Endothelial cell of umbilical vein (primary cell): ENCODE results near the gene SSPN.

Experiments
- MAX ChIP-seq: IDR thresholded peaks from 2 replicates; pipeline ENCODE4 v1.6.1; 2011; ENCODE audit not compliant: insufficient read depth, insufficient read length
- MYC ChIP-seq: IDR thresholded peaks from one replicate; pipeline ENCODE4 v1.6.1; 2011; ENCODE audit warnings: mild to moderate bottlenecking, low read depth, low read length
- POLR2A ChIP-seq: IDR thresholded peaks from 2 replicates; pipeline ENCODE4 v1.6.1; 2012; ENCODE audit warnings: low read depth, mild to moderate bottlenecking, control low read depth, low read length
- POLR2AphosphoS5 ChIP-seq: IDR thresholded peaks from 2 replicates; pipeline ENCODE4 v1.6.1; 2012; ENCODE audit warnings: low read depth, mild to moderate bottlenecking, control low read depth, low read length, moderate library complexity; ENCODE audit not compliant: insufficient read depth
- TF ChIP-seq, protein P1 (sequence below), 2 donors: IDR thresholded peaks; 1 replicate in 1 of 2; 2 replicates in 1 of 2; pipeline ENCODE4 v1.5.1; 2011; ENCODE audit warnings: low read length in 2 of 2, mild to moderate bottlenecking in 2 of 2, moderate library complexity in 2 of 2, control low read depth in 1 of 2, inconsistent platforms in 1 of 2, low read depth in 1 of 2; ENCODE audit not compliant: insufficient read depth in 1 of 2; ENCODE audit errors: extremely low read depth in 1 of 2

DNA sequence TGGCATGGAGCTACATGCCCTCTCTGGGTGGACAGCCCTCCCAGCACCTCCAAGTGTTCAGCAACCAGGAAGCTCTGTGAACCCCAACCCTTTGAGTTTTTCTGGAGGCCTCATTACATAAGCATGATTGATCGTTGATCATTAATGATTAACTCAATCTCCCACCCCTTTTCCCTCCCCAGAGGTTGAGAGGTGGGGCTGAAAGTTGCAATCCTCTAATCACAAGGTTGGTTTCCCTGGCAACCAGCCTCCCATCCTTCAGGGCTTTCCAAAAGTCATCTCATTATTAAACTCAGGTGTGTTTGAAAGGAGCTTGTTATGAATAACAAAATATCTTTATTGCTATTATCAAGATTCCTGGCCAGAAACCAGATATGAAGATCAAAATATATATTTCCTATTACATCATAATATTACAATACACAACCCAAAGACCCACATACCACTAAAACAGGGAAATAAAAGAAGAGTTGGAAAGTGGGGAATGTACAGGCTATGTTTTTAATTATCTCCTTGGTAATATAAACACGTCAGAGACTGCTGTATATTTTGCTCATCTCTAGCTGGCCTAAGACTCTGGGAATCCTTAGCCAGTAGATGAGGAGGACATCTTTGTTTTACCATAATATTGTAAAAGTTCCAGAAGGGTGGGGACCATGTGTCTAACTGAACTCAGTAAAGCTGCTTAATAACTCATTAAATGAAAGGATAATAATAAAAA is 73.6 kb downstream of the SSPN start:
- TF ChIP-seq, protein P1, sequence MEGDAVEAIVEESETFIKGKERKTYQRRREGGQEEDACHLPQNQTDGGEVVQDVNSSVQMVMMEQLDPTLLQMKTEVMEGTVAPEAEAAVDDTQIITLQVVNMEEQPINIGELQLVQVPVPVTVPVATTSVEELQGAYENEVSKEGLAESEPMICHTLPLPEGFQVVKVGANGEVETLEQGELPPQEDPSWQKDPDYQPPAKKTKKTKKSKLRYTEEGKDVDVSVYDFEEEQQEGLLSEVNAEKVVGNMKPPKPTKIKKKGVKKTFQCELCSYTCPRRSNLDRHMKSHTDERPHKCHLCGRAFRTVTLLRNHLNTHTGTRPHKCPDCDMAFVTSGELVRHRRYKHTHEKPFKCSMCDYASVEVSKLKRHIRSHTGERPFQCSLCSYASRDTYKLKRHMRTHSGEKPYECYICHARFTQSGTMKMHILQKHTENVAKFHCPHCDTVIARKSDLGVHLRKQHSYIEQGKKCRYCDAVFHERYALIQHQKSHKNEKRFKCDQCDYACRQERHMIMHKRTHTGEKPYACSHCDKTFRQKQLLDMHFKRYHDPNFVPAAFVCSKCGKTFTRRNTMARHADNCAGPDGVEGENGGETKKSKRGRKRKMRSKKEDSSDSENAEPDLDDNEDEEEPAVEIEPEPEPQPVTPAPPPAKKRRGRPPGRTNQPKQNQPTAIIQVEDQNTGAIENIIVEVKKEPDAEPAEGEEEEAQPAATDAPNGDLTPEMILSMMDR (IDR thresholded peaks at IDR 0.05; ENCODE audit: extremely low read depth in 1 of 2, insufficient read depth in 1 of 2, low read depth in 1 of 2, low read length in 2 of 2), result no peak
- no peak for TF ChIP-seq MYC
- no peak for TF ChIP-seq POLR2A
- no peak for TF ChIP-seq POLR2AphosphoS5
- no peak for TF ChIP-seq MAX
